ENCODE data around the gene AMER3.

The AMER3 gene

DNA sequence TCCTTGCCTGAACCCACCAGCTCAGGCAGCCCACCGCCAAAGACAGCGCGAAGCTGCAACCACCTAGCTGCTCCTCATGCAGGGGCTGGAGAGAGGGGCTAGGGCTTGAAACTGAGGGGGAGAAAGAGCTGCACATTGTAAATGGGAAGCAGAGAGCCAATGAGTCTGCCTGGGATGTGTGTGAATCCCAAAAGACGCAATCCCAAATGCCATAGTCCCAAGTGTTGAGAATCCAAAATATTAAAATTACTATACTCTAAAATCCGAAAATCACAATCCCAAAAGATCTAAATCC is 9.4 kb downstream of the AMER3 start:
- Mint-ChIP-seq H3K4me3 (no peak overlapping the region), H3K36me3 (ENCODE audit: low read depth) (no peaks in the 10 kb centered on the region), H3K4me1 (no peaks in the 10 kb centered on the region), H3K27ac (no peak overlapping the region), H3K9me3 (no peaks in the 10 kb centered on the region), H3K27me3 (ENCODE audit: low read depth) (peaks cover 39% of the 10 kb centered on the region)
- TF ChIP-seq, protein P1, sequence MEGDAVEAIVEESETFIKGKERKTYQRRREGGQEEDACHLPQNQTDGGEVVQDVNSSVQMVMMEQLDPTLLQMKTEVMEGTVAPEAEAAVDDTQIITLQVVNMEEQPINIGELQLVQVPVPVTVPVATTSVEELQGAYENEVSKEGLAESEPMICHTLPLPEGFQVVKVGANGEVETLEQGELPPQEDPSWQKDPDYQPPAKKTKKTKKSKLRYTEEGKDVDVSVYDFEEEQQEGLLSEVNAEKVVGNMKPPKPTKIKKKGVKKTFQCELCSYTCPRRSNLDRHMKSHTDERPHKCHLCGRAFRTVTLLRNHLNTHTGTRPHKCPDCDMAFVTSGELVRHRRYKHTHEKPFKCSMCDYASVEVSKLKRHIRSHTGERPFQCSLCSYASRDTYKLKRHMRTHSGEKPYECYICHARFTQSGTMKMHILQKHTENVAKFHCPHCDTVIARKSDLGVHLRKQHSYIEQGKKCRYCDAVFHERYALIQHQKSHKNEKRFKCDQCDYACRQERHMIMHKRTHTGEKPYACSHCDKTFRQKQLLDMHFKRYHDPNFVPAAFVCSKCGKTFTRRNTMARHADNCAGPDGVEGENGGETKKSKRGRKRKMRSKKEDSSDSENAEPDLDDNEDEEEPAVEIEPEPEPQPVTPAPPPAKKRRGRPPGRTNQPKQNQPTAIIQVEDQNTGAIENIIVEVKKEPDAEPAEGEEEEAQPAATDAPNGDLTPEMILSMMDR (IDR thresholded peaks at IDR 0.05; ENCODE audit: unreplicated experiment in 3 of 3): no peak

DNA sequence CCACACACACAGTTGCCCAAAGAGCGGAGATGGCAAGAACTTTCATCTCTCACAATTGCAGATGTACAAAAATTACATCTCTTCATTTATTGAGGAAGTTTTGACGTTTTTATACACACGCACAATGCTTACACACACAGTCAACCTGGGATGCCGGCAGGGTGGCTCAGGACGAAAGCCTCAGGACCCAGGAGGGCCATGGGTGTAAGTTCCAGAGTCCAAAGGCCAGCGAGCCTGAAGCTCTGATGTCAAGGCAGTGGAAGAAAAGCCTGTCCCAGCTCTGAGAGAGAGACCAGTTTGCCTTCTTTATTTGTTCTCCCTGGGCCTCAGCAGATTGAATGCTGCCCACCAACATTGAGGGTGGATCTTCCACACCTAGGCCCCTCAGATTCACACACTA is 10.1 kb downstream of the AMER3 start:
- H3K36me3 Mint-ChIP-seq (ENCODE audit: low read depth): no peaks in the 10 kb centered on the region
- H3K9me3 Mint-ChIP-seq: no peaks in the 10 kb centered on the region
- no peak overlapping the region for H3K4me3 Mint-ChIP-seq
- no peak overlapping the region for H3K27ac Mint-ChIP-seq
- H3K4me1 Mint-ChIP-seq: no peaks in the 10 kb centered on the region
- TF ChIP-seq, protein P1 (IDR thresholded peaks at IDR 0.05; ENCODE audit: unreplicated experiment in 3 of 3): no peak
- peaks cover 36% of the 10 kb centered on the region for H3K27me3 Mint-ChIP-seq (ENCODE audit: low read depth)

DNA sequence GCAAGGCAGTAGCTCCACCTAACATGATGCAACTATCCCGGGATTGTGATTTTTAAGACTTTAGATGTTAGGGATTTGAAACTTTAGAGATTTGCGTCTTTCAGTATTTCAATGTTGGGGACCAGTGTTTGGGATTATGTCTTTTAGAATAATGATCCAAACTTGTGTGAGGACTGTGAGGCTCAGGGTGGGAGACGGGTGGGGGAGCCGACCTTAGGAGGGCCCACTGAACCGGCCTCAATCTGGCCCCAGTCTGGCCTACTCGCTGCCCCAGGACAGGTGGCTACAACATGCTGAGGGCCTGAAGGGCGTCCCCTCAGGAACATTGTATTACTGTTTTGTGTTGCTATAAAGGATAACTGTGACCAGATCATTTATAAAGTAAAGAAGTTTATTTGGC is 10.7 kb downstream of the AMER3 start:
- Mint-ChIP-seq H3K4me1 (no peaks in the 10 kb centered on the region), H3K9me3 (no peaks in the 10 kb centered on the region), H3K36me3 (ENCODE audit: low read depth) (no peaks in the 10 kb centered on the region), H3K27me3 (ENCODE audit: low read depth) (peaks cover 31% of the 10 kb centered on the region), H3K27ac (no peak overlapping the region), H3K4me3 (no peak overlapping the region)
- TF ChIP-seq, protein P1 (IDR thresholded peaks at IDR 0.05; ENCODE audit: unreplicated experiment in 3 of 3): no peak

DNA sequence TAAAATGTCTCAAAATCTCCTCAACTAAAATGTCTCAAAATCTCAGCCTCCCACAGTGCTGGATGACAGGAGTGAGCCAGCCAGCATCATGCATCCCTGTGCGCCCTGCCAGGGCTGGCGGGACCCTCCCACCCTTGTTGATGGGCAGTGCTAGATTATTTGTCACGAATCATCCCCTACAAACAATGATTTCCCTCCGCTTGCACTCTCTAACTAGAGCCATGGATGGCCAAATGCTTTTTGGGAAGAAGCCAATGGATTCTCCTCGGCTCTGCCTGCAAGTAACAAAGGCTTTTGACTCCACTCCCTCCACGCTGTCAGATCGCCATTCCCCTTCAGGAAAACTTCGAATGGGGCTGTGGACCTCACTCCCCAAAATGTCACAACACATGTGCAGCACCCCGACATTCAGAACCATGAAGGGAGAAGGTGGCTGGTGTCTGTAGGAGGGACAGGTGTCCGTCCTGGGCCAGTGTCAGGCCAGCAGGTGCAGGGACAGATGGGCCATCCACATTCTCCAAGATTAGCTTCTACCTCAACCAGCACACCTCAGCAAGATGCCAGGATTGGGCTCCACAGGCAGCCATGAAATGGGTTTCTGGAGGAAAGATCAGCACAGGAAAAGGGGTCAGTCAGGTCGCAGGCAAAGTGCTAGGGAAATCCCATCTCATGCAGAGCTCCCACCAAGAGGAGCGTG is 11.5 kb downstream of the AMER3 start:
- Mint-ChIP-seq H3K4me1 (no peaks in the 10 kb centered on the region), H3K36me3 (ENCODE audit: low read depth) (no peaks in the 10 kb centered on the region), H3K27me3 (ENCODE audit: low read depth) (peaks cover 23% of the 10 kb centered on the region), H3K27ac (no peak overlapping the region), H3K4me3 (no peak overlapping the region), H3K9me3 (no peaks in the 10 kb centered on the region)
- TF ChIP-seq, protein P1 (IDR thresholded peaks at IDR 0.05; ENCODE audit: unreplicated experiment in 3 of 3): no peak

DNA sequence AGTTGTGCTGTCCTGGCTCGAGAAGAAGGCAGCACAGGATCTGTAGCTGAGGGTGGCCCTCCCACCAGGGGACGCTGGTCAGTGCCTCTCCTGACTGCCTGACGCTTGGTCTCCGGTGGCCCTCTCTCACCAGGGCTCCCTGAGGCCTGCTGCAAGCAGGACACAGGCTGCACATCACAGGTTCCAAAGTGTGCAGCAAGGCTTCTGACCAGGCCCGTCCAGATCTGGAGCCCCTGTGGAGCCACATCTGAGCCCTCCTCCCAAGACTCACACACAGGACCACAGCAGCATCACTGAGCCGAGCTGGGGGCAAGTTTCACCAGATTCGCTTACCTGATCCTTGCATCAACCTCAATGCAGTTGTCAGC is 12.1 kb downstream of the AMER3 start:
- Mint-ChIP-seq H3K27me3 (ENCODE audit: low read depth) (peaks cover 23% of the 10 kb centered on the region), H3K27ac (no peak overlapping the region), H3K9me3 (no peaks in the 10 kb centered on the region), H3K4me3 (no peak overlapping the region), H3K4me1 (no peaks in the 10 kb centered on the region), H3K36me3 (ENCODE audit: low read depth) (no peaks in the 10 kb centered on the region)
- TF ChIP-seq, protein P1 (IDR thresholded peaks at IDR 0.05; ENCODE audit: unreplicated experiment in 3 of 3): no peak

DNA sequence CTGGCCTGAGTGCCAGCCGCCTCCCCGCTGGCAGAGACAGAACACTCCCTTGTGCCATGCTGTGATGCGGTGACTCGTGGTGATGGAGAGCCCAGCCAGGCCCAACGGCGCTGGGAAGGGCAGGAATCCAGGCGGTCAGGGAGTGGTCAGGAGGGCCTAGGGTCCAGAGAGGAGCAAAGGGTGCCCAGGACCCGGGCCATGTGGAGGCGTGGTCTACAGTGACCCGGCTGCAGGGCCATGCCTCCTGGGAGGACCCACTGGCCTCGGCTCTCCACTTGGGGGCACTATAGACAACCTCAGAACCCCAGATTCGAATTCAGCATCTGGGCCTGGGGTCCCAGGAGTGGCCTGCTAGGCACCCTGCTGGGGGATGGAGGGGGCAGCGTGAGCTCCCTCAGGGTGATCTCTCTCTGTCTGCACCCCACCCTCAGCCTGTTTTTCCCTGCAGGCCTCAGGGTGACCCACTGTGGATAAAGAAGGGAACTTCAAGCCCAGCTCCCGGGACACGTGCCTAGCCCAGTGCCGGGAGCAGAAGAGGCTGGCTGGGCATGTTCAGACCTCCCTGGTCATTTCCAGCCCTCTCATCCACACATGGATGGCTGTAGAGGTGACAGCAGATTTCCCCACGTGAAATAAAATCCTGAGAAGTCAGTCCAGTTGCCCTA is 13.0 kb downstream of the AMER3 start:
- TF ChIP-seq, protein P1 (IDR thresholded peaks at IDR 0.05; ENCODE audit: unreplicated experiment in 3 of 3): no peak
- H3K36me3 Mint-ChIP-seq (ENCODE audit: low read depth): no peaks in the 10 kb centered on the region
- peaks cover 8% of the 10 kb centered on the region for H3K9me3 Mint-ChIP-seq
- peaks cover 23% of the 10 kb centered on the region for H3K27me3 Mint-ChIP-seq (ENCODE audit: low read depth)
- H3K27ac Mint-ChIP-seq: no peak overlapping the region
- H3K4me3 Mint-ChIP-seq: no peak overlapping the region
- H3K4me1 Mint-ChIP-seq: no peaks in the 10 kb centered on the region

Data from nephron (organoid).